MG63 (cell line): ENCODE results near the gene PRTG. TPM values are rescaled to one million over a fixed set of nuclear protein-coding genes. Genes with fewer than 3 reads are reported as not detected.
"Not testable (repeated sequence)": the region's sequence is repeated elsewhere in the genome, so short reads cannot be mapped to it uniquely, and the experiment has no call there.

Experiments
- DNase-seq: peaks from one replicate; pipeline ENCODE4 v3.0.0-alpha.2; 2020
- H3K27me3 ChIP-seq: fragments of 250-450 bp; sonication (Bioruptor Pico); 2 replicates; pipeline ENCODE4 v1.5.1; 2020; ENCODE audit warnings: mild to moderate bottlenecking, moderate library complexity
- H3K36me3 ChIP-seq: fragments of 250-450 bp; sonication (Bioruptor Pico); 2 replicates; pipeline ENCODE4 v1.5.1; 2020; ENCODE audit warnings: mild to moderate bottlenecking, moderate library complexity
- H3K4me3 ChIP-seq: fragments of 250-450 bp; sonication (Bioruptor Pico); 2 replicates; pipeline ENCODE4 v1.5.1; 2020; ENCODE audit warnings: mild to moderate bottlenecking, moderate library complexity
- H3K9me3 ChIP-seq: fragments of 250-450 bp; sonication (Bioruptor Pico); 2 replicates; pipeline ENCODE4 v1.5.1; 2020; ENCODE audit warnings: mild to moderate bottlenecking, moderate library complexity
- total RNA-seq: library from RNA; depleted of rRNA; stranded (reverse); fragments of >200 nt; shearing (Covaris generic); gene quantifications from 2 replicates; pipeline ENCODE4 v1.2.3, GENCODE V29; 2014; ENCODE audit warnings: low replicate concordance

The PRTG gene
- total RNA-seq, 1 experiment from 2014 or later: 2.9 TPM

DNA sequence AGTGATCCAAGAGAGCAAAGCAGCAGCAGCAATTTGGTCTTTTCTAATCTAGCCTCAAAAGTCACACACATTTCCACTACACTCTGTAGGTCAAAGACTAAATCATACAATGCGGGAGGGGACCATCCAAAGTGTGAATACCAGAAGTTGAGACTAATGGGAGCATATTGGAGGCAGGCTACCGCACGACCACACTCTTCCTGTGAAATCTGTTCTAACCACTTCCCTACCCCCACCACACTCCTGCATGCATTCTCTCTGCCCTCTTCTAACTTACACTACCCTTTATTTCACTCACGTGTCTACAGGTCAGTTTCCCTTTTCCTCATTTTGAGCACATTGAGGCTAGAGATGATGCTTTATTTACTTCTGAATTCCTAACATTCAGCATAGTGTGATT is 23.7 kb upstream of the PRTG start:
- Histone ChIP-seq H3K36me3 (no peaks in the 10 kb centered on the region), H3K27me3 (no peaks in the 10 kb centered on the region), H3K9me3 (no peaks in the 10 kb centered on the region), H3K4me3 (no peak overlapping the region)
- DNase-seq: no peak

DNA sequence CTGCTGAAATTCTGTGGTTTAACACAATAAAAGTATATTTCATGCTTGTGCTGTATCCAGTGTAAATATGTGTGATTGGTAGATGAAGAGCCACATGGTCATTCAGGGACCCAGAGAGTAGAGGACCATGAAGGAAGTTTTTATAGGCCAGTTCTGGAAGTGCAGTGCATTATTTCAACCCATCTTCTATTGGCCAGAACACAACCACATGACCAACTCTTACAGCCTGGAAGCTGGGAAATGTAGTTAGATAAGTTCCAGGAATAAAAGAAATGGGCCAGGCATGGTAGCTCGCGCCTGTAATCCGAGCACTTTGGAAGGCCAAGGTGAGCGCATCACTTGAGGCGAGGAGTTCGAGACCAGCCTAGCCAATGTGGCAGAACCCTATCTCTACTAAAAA is 21.4 kb upstream of the PRTG start:
- Histone ChIP-seq H3K27me3 (no peaks in the 10 kb centered on the region), H3K36me3 (no peaks in the 10 kb centered on the region), H3K9me3 (no peaks in the 10 kb centered on the region), H3K4me3 (no peak overlapping the region)
- no peak for DNase-seq

DNA sequence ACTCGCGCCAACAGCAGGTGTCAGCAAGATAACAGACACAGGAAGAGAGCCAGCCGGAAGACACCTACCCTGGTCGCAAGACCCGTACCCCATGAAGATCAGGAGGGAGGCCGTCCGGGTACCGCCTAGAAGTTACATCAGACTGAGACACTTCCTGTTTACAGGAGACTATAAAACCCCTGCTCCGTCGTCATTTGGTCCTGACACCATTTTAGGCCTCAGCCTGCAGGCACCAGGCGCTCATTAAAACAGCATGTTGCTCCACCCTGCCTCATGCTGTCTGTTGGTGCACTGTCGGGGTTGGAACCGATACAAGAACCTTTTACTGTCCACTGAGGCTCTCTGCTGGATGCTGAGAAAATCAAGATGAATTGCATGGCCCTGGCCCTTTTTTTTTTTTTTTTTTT is 15.6 kb upstream of the PRTG start:
- Histone ChIP-seq H3K36me3 (no peaks in the 10 kb centered on the region), H3K9me3 (no peaks in the 10 kb centered on the region), H3K4me3 (no peak overlapping the region), H3K27me3 (no peaks in the 10 kb centered on the region)
- DNase-seq: no peak

DNA sequence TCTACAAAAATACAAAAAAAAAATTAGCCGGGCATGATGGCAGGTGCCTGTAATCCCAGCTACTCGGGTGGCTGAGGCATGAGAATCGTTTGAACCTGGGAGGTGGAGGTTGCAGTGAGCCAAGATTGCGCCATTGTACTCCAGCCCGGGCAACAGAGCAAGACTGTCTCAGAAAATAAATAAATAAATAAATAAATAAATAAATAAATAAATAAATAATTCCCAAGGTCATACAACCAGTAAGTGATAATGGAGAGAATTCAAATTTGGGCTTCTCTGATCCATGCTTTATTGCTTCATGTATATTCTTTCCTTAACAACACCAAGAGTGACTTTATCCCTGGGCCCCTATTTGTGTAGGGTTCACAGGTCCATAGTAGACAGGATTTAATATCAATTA is 10.5 kb upstream of the PRTG start:
- not testable (repeated sequence) for DNase-seq, H3K9me3 ChIP-seq, H3K36me3 ChIP-seq, H3K4me3 ChIP-seq, H3K27me3 ChIP-seq

- no peak for DNase-seq
- no peak overlapping the region for H3K4me3 ChIP-seq
- H3K36me3 ChIP-seq: no peaks in the 10 kb centered on the region
- H3K9me3 ChIP-seq: no peaks in the 10 kb centered on the region
- H3K27me3 ChIP-seq: no peaks in the 10 kb centered on the region; the same call in 1 of the 2 replicates
Observed at GRCh38 chr15:55750706-55751105, 7.8 kb upstream of the PRTG start.

GRCh38 chr15:55743729-55744655 is 1.0 kb upstream of the PRTG start:
- no peaks in the 10 kb centered on the region for H3K27me3 ChIP-seq
- DNase-seq: no peak
- H3K9me3 ChIP-seq: no peaks in the 10 kb centered on the region
- H3K4me3 ChIP-seq: peak overlapping the region; percentile 85
- H3K36me3 ChIP-seq: no peaks in the 10 kb centered on the region

DNA sequence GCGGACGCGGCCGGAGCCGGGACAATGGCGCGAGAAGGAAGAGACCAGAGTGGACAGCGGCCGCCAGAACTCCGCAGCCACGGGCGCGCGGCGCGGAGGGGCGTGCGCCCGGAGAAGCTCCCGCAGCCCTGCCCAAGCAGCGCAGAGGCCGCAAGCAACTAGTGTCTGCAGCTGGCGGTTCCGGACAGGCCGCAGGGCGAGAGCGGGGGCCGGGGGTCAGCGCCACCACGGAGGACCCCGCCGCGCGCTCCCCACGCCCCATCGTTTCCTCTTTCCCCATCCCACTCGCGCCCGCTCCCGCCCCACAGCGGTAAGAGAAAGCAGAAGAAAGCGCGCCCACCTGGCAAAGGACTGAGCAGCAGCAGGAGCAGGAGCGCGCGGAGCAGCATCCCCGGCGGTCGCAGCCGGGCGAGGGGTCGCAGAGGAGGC is 440 bp downstream of the PRTG start:
- peak; percentile 47 for DNase-seq
- no peaks in the 10 kb centered on the region for H3K27me3 ChIP-seq
- no peaks in the 10 kb centered on the region; the same call in 1 of the 2 replicates for H3K36me3 ChIP-seq
- H3K4me3 ChIP-seq: peak overlapping the region; percentile 85
- H3K9me3 ChIP-seq: no peaks in the 10 kb centered on the region

- Histone ChIP-seq H3K27me3 (no peaks in the 10 kb centered on the region), H3K4me3 (peak overlapping the region; percentile 85), H3K36me3 (no peaks in the 10 kb centered on the region; the same call in 1 of the 2 replicates), H3K9me3 (no peaks in the 10 kb centered on the region)
- no peak for DNase-seq
Observed at GRCh38 chr15:55741833-55742497, 987 bp downstream of the PRTG start.

GRCh38 chr15:55740981-55741832 is 1.7 kb downstream of the PRTG start:
- H3K27me3 ChIP-seq: no peaks in the 10 kb centered on the region
- no peaks in the 10 kb centered on the region for H3K9me3 ChIP-seq
- DNase-seq: no peak
- peak overlapping the region; percentile 85 for H3K4me3 ChIP-seq
- H3K36me3 ChIP-seq: no peaks in the 10 kb centered on the region; the same call in 1 of the 2 replicates

- no peak for DNase-seq
- no peaks in the 10 kb centered on the region for H3K9me3 ChIP-seq
- no peak overlapping the region for H3K4me3 ChIP-seq
- H3K36me3 ChIP-seq: no peaks in the 10 kb centered on the region; the same call in 1 of the 2 replicates
- no peaks in the 10 kb centered on the region for H3K27me3 ChIP-seq
Observed at GRCh38 chr15:55740359-55740878, 2.5 kb downstream of the PRTG start.

DNA sequence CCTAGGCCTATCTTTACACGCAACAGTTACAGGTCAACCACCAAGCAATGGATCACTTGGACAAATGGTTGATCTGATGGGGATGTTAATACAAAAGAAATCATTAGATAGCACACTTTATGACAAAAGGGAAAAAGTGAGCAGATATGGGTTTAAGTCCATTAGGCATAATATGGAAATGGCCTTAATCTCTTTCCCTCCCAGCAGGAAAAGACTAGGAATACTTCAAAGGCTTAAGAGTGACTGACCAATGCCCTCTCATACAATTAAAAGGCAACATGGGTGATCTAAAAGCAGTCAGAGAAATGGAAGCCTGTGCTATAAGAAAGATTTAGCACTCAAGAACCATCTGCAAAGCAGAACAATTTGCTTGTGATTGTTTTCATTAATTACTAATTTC is 3.3 kb downstream of the PRTG start:
- Histone ChIP-seq H3K9me3 (no peaks in the 10 kb centered on the region), H3K4me3 (no peak overlapping the region), H3K27me3 (no peaks in the 10 kb centered on the region), H3K36me3 (no peaks in the 10 kb centered on the region; the same call in 1 of the 2 replicates)
- no peak for DNase-seq

- Histone ChIP-seq H3K36me3 (no peaks in the 10 kb centered on the region; the same call in 1 of the 2 replicates), H3K27me3 (no peaks in the 10 kb centered on the region), H3K9me3 (no peaks in the 10 kb centered on the region), H3K4me3 (no peak overlapping the region)
- DNase-seq: no peak
Observed at GRCh38 chr15:55738715-55739114, 4.2 kb downstream of the PRTG start.

GRCh38 chr15:55737373-55737772 is 5.6 kb downstream of the PRTG start:
- Histone ChIP-seq H3K4me3 (no peak overlapping the region), H3K9me3 (no peaks in the 10 kb centered on the region), H3K27me3 (no peaks in the 10 kb centered on the region), H3K36me3 (no peaks in the 10 kb centered on the region; the same call in 1 of the 2 replicates)
- DNase-seq: no peak

- no peaks in the 10 kb centered on the region for H3K27me3 ChIP-seq
- no peaks in the 10 kb centered on the region; the same call in 1 of the 2 replicates for H3K36me3 ChIP-seq
- no peak overlapping the region for H3K4me3 ChIP-seq
- no peak for DNase-seq
- no peaks in the 10 kb centered on the region for H3K9me3 ChIP-seq
Observed at GRCh38 chr15:55736756-55737155, 6.2 kb downstream of the PRTG start.

GRCh38 chr15:55734641-55735040 is 8.3 kb downstream of the PRTG start:
- Histone ChIP-seq H3K9me3 (no peaks in the 10 kb centered on the region), H3K36me3 (no peaks in the 10 kb centered on the region; the same call in 1 of the 2 replicates), H3K4me3 (no peak overlapping the region), H3K27me3 (no peaks in the 10 kb centered on the region)
- no peak for DNase-seq

DNA sequence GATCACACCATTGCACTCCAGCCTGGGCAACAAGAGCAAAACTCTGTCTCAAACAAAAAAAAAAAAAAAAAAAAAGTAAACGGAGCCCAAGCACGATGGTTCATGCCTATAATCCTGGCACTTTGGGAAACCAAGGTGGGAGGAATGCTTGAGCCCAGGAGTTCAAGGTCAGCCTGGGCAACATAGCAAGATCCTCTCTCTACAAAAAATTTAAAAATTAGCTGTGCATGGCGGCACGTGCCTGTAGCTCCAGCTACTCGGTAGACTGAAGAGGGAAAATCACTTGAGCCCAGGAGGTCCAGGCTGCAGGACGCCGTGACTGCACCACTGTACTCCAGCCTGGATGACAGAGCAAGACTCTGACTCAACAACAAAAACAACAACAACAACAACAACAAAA is 9.5 kb downstream of the PRTG start:
- not testable (repeated sequence) for H3K36me3 ChIP-seq, H3K9me3 ChIP-seq, H3K27me3 ChIP-seq, DNase-seq, H3K4me3 ChIP-seq
